GM03348 (cell line): ENCODE measurements around the gene FOXP1.

ENCODE experiments used
- DNase-seq: peaks from one replicate; pipeline ENCODE4 v3.0.0; 2012; ENCODE audit warnings: low spot score

Gene FOXP1

GRCh38 chr3:70972855-70973254, 610.7 kb downstream of the FOXP1 start:
- no peak for DNase-seq

GRCh38 chr3:70970952-70971351, 612.6 kb downstream of the FOXP1 start:
- no peak for DNase-seq

DNA sequence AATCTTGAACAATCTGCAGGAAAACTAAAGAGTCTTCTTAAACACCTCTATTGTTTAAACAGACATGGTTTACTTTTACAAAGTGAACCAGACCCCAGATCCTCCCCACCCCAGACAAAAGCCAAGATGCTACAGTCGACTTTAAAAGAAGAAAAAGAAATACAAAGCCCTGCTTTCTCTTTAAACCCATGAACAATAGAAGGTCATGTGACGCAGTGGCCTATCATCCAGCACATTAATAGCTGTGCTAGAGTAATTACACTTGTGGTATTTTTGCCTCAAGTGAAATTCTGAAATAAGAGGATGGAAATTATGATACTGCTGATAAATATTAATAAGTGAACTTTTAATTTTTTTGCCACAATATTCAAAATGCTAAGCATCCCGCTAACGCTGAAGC, 613.4 kb downstream of the FOXP1 start:
- no peak for DNase-seq

- DNase-seq: no peak
Measured at GRCh38 chr3:70963431-70964275, 619.9 kb downstream of the FOXP1 start.

DNA sequence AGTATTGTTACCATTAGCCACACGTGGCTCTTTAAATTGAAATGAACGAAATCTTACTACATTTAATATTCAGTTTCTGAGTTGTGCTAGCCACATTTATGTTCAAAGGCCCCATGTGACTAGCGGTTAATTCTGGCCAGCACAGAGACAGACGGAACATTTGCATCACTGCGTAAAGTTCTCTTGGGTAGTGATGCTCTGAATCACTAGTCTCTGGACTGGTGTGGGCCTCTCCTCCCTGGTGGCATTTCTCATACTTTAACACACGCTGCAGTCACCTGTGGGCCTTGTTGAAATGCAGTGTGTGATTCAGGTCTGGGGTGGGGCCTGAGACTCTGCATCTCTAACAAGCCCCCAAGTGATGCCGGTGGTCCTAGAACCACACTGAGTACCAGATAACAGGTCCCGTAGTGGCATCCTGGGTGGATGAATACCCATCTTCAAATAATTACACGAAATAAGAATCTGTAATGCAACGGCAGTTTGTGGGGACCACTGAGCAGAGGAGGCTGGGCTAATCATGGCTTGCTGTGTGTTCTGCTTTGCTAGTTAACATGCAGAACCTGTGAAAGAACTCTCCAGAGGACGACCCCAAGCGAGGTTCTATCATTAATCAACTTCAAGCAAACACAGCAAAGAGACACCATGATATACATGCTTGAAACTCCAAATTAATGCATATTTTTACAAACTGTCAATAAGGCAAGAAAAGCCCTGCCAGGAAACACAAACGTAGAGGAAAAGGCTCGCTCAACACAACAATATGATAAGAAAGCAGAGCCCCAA, 623.8 kb downstream of the FOXP1 start:
- DNase-seq: no peak

DNA sequence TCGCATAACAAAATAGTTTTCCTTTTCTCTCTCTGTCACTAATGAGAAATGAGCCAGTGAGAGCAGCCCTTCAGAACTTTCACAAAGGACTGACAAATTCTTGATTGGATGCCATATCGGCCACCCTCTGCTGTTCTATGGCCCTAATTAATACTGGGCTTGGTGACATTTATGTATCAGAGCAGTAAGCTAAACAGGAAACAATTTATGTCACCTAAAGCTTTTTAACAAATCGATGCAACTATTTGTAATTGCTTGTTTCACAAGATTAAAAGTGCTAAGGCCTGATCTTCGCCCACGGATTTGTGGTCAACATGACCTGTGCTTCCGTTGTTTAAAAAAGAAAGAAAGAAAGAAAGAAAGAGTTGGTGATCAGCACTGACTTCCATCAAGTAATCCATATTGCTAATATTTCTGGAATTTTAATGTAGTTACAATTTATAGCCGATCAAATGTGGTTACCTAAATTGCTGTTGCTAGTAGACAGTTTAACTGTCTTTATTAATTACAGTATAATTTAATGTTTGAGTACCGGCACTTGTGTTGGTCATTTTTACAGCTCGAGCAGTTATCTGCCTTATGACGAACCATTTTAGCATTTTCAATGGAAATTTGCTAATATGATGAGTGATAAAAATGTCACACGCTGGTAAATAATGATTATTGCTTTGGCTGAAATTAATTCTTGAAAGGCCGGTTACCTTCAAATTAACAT, 631.3 kb downstream of the FOXP1 start:
- no peak for DNase-seq

GRCh38 chr3:70951316-70951715, 632.2 kb downstream of the FOXP1 start:
- DNase-seq: peak; percentile 21

DNA sequence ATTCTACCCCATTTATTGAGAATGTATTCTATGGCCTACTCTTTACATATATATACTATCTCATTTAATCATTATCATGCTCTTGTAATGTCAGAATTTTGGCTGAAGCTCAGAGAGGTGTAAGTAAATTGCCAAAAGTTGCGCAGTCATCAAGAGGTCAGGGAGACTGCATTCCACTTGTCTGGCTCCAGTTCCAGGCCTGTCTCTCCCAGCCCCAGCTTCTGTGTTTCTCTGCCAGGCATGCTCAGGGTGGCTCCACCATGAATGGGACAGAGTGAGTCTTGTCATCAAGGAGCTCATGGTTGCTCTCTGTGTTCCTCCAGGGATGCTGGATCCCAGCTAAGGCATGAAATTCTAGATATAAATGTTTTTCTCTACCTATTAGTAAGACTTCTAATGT, 635.9 kb downstream of the FOXP1 start:
- DNase-seq: no peak

DNA sequence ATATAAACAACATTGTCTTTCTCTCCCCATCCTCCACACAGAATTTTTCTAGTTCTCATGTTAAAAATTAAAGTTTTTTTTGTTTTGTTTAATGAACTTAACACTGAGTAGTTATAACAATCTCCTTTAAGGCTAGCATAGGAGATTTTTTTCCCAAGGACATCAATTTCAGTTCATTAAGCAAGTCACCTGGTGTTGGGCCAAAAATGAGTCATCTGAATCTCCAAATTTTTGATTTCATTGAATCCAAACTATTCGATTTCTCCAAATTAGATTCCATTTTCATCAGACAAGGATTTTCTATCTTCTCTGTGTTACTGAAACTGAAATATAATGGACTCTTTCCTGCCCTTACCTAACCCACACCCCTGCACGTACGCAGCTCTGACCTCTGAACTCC, 639.6 kb downstream of the FOXP1 start:
- no peak for DNase-seq

GRCh38 chr3:70933105-70933810, 650.3 kb downstream of the FOXP1 start:
- DNase-seq: no peak

DNA sequence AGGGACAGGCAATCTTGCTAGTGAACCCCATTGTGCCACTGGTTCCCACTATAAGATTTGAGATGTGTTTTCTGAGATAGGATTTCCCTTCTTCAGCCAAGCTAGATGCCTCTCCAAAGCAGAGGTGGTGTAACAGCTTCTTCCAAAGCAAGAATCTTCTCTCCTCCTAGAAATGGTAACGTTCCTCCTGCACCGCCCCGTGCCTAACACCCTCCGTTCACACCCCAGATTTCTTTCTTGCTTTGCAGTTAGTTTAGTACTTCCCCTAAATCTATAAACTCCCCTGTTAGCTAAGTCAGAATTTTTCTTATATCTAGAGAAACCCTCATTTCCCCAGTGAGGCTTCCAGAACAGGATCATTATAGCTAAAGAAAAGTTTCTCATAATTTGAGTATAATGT, 653.5 kb downstream of the FOXP1 start:
- DNase-seq: no peak

GRCh38 chr3:70927239-70927638, 656.3 kb downstream of the FOXP1 start:
- no peak for DNase-seq

GRCh38 chr3:70926835-70927234, 656.7 kb downstream of the FOXP1 start:
- no peak for DNase-seq

- no peak for DNase-seq
Measured at GRCh38 chr3:70919661-70920060, 663.9 kb downstream of the FOXP1 start.

DNA sequence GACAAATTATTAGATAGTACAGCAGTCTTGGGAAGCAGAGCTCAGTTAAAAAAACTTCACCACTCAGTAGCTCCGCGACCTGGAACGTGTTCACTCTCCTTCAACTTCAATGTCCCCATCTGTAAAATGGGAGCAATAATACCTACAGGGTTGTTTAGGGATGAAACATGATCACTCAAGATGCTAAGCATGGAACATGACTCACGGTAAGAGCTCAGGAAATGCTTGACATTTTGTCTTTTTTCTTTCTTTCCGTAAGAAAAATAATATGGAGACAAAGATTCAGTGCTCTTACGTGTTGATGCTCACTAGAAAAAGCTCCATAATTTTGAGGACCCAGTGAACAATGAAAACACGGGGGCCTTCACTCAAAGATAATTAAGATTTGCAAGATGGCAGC, 664.4 kb downstream of the FOXP1 start:
- no peak for DNase-seq

GRCh38 chr3:70916375-70917055, 667.0 kb downstream of the FOXP1 start:
- no peak for DNase-seq

DNA sequence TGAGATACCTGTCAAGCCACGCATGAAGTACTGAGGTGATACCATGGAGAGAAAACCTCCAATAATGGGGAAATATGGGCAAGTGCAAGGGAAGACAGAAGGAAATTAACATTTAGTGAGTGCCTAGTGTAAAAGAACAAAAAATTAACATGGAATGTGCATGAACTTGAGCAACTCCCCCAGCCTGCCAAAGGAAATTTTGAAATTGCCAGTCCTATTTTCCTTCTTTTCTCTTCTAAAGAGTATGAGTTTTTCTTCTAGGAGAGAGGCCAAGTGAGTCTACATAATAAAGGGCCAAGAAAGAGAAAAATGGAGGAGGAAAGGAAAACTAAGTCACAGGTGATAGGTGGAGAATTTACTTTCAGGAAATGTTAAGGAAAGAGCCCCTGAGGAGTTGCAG, 668.7 kb downstream of the FOXP1 start:
- no peak for DNase-seq

- DNase-seq: no peak
Measured at GRCh38 chr3:70911719-70912118, 671.8 kb downstream of the FOXP1 start.

DNA sequence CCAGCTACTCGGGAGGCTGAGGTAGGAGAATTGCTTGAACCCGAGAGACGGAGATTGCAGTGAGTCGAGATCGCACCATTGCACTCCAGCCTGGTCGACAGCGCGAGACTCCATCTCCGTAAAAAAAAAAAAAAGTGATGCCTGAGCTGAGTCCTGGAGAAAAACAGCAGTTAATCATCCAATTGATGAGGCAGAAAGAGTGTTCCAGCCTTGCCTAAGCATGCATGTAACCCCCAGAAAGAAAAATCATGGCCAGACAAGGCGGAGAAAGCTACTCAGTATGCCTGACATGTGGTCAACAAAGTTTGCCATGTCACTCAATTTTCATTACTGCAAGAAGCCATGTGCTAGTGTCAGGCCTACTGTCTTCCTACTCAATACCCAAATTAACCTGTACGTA, 678.0 kb downstream of the FOXP1 start:
- DNase-seq: no peak
